GM18517 (cell line): ENCODE results near the gene SLC35B3.
A peak's percentile ranks its signal among the peaks of the same experiment; 100 is the strongest.
"Not testable (repeated sequence)": the region's sequence is repeated elsewhere in the genome, so short reads cannot be mapped to it uniquely, and the experiment has no call there.

Experiments
- ATAC-seq: cut with Tn5 transposase; IDR thresholded peaks from one replicate; pipeline ENCODE4 v1.9.1; 2021; ENCODE audit warnings: mild to moderate bottlenecking, moderate library complexity; ENCODE audit not compliant: unreplicated experiment

Gene SLC35B3

GRCh38 chr6:8435093-8435844, at the start of gene SLC35B3:
Gene SLC35B3, minus strand, starts transcription at chr6:8435545.
- ATAC-seq = peak; percentile 97

GRCh38 chr6:8483650-8484049, 48.3 kb upstream of the SLC35B3 start:
- no peak for ATAC-seq

DNA sequence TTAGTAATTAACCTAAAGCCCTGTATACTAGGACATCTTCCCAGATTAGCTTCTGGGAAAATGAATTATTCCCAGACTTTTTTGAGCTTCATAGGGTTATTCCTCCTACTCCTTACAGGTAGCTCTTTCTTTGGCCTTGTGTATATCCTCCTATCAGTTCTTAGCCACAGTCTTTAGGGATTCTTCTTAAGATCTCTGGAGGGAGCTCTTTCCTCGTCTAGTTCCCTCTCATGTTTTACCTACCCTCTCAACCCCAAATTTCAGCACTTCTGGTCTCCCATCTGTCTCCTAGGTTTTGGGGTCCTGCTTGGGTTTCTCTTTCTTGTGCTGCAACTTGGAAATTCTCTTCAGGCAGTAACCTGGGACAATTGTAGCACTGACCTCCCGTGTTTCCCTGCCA, 46.4 kb upstream of the SLC35B3 start:
- ATAC-seq = peak; percentile 49

DNA sequence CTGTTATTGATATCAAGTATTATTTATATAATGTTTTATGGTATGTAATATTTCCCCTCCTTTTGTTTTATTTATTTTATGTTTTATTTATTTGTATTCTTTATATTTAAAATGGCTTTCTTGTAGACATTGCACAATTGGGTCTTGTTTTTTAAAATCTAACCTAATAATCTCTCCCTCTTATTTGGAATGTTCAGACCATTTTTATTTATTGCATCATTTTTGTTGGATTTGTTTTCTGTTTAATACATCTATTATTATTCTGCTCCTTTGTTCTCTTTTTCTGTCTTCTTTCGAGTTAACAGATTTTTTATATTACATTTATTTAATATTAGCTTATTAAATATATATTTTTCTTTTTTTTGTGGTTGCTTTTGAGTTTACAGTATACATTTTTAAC, 43.1 kb upstream of the SLC35B3 start:
- ATAC-seq = no peak

- ATAC-seq = no peak
Observed at GRCh38 chr6:8476656-8477055, 41.3 kb upstream of the SLC35B3 start.

DNA sequence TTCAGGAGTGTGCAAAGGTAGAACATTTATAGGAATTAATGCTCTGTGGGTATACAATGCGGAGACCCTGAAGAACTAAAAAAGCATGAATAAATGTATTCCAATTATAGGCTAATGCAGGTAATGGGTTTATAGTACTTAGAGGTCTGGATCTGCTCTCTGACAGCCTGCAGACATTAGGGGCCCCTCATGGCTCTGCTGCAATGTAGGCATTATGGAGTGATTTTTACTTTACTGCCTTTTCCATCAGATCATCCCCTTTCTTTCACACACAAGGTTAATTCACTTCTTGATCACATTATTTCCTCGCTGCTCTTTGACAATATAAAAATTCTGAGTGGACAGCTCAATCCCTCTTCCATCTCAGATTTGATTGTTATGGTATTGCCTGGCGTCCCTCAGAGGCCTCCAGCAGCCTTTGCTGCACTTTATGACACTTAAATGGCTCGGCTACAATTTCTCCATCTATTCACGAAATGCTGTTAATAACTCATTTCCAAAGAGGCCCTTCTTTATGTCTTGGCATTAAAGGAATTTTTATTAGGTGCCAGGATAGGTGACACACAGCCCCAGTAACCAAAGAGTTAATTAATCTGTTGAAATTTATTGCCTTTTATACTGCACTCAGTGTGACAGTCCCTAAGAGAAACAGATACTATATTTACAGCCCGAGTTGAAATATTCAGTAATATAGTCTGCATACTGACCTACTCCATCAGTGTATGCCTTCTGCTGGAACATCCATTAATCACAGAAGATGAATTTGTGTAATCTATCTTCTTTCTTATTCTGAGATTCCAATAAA, 33.4 kb upstream of the SLC35B3 start:
- no peak for ATAC-seq

DNA sequence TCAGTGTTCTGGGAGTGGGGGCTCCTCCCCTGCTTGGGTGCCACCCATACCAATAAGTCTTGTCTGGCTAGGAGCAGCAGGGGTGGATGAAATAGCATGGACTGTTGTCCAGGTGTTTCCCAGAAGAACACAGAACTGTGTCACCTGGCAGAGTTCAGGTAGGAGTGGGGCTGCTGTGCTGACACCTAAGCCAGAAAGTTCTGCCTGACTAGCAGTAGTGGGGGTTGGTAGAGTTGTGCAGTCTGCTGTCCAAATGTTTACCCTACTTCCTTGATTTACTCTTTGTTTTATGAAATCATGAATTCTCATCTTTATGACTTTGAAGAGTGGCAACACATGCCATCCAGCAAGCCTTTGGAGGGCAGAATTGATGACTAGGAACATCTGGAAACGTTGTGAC, 27.3 kb upstream of the SLC35B3 start:
- ATAC-seq = no peak

- ATAC-seq = no peak
Observed at GRCh38 chr6:8462169-8462568, 26.8 kb upstream of the SLC35B3 start.

DNA sequence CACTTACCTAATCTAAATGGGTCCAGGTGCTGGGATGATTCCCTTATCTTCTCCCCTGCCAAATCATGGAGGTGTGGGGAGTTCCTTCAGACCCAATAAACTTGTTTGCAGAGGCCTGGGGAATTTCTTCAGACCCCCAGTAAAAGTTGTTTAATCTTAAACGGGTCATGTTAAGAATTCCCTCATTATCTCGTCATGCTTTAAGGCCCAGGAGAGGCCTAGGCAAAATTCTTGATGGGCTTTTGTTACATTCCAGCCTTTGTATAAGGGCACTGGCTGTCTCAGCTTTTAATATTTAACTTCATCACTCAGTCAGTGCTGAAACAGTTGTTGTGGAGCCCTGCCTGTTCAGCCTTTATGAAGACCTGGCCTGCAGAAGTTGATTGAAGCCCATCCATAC, 11.0 kb upstream of the SLC35B3 start:
- no peak for ATAC-seq

DNA sequence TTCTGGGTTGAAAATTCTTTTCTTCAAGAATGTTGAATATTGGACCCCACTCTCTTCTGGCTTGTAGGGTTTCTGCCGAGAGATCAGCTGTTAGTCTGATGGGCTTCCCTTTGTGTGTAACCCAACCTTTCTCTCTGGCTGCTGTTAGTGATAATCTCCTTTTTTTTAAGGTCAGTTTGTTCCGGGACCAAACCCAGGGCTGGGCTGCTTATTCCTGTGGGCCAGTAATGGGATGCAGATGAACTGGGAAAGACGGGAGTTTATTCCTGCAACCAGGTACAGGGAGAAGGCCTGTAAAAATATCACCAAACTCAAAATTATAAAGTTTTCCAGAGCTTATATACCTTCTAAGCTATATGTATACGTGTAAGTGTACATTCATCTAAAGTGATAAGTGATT, 10.6 kb upstream of the SLC35B3 start:
- not testable (repeated sequence) for ATAC-seq

GRCh38 chr6:8442150-8442549, 6.8 kb upstream of the SLC35B3 start:
- ATAC-seq = no peak

- ATAC-seq = no peak
Observed at GRCh38 chr6:8441452-8441851, 6.1 kb upstream of the SLC35B3 start.

GRCh38 chr6:8439601-8440268, 4.4 kb upstream of the SLC35B3 start:
- ATAC-seq = no peak

DNA sequence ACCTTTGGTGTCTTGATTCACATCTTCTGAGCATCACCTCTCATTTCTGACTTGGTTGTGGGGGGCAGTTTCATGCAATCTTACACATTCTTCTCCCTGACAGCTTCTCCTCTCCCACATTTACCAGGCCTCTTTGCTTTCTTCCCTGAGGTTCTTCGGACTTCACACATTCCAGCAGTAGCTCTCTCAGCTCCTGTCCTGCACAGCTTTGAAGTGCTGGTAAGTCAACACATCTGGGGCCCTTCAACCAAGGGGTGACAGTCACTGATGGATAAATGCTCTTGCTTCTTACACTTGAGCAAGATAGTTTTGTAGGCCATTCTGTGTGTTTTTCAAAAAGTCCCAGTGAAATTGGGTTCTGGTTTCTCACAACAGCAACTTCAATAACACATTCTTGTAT, 2.5 kb upstream of the SLC35B3 start:
- ATAC-seq = no peak

GRCh38 chr6:8436966-8437365, 1.6 kb upstream of the SLC35B3 start:
- ATAC-seq = no peak

DNA sequence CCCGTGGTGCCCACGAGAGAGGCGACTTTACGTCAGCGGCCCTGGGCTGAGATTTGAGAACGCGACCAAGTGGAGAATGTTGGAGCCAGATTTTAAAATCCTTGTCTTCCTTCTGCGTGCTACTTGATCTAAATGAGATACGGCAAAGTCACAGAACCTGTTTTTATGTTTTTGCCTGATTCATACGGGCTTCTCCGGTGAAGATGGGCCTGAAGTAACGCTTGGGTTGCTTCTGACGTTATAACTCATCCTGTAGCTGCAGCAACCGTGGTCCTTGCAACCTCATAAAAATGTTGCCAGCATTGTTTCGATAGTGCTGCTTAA, 462 bp upstream of the SLC35B3 start:
- no peak for ATAC-seq

DNA sequence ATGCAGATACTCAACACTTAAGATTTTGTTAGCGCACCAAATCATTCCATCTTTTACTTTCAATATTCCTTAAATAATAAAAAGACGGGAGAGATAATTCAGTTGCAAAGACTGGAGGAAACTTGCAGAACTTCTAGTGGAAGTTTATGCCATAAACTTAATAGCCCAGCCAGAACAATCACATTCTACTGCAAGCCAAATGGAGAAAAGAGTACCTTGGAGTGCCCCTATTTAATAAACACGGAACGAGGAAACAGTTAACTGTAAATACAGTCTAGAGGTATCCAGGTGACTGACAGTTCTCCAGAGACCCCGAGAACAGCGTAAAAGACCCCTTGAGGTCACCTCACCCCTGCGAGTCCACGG, 635 bp downstream of the SLC35B3 start:
- peak; percentile 17 for ATAC-seq

- no peak for ATAC-seq
Observed at GRCh38 chr6:8432614-8433013, 2.7 kb downstream of the SLC35B3 start.

- no peak for ATAC-seq
Observed at GRCh38 chr6:8429821-8430220, 5.5 kb downstream of the SLC35B3 start.

DNA sequence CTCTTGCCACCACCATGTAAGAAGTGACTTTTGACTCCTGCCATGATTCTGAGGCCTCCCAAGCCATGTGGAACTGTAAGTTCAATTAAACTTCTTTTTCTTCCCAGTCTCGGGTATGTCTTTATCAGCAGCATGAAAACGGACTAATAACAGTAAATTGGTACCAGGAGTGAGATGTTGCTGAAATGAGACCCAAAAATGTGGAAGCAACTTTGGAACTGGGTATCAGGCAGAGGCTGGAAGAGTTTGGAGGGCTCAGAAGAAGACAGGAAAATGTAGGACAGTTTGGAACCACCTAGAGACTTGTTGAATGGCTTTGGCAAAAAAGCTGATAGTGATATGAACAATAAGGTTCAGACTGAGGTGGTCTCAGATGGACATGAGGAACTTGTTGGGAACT, 8.8 kb downstream of the SLC35B3 start:
- not testable (repeated sequence) for ATAC-seq

DNA sequence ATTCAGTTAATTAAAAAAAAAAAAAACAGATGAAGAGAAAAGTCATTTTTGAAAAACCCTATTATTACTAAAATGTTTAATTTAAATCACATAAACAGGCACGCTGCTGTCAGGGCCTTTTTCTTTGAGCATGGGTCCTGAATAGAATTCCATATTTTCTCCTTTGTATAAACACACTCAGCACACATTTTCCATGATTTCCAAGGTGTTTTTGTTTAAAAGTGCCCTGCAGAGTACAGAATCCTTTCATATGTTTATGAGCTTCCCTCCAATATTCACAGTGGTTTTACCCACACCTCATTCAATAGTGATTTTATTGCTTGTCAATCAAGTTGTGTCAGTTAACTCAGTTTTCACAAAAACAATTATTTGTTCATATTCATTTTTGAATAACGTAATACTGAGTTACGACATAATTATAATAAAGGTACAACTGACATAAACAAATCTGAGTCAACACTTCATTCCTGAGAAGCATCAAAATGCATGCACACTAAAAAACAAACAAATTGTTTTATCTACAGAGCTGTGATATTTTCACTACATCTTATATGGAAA, 15.2 kb downstream of the SLC35B3 start:
- ATAC-seq = no peak

- no peak for ATAC-seq
Observed at GRCh38 chr6:8415913-8416312, 19.4 kb downstream of the SLC35B3 start.
